Measurements from ENCODE around the gene SLC34A1.
A peak's percentile ranks its signal among the peaks of the same experiment; 100 is the strongest.

Gene SLC34A1

GRCh38 chr5:177446200-177447065 lies 62.2 kb downstream of the SLC34A1 start, which contains the start of gene PRR7:
TSS of gene PRR7 (plus strand) at chr5:177446814. CDS start at chr5:177455068, 8,254 bp downstream.
- peak; percentile 66 for DNase-seq (ENCODE audit: low read depth)

DNA sequence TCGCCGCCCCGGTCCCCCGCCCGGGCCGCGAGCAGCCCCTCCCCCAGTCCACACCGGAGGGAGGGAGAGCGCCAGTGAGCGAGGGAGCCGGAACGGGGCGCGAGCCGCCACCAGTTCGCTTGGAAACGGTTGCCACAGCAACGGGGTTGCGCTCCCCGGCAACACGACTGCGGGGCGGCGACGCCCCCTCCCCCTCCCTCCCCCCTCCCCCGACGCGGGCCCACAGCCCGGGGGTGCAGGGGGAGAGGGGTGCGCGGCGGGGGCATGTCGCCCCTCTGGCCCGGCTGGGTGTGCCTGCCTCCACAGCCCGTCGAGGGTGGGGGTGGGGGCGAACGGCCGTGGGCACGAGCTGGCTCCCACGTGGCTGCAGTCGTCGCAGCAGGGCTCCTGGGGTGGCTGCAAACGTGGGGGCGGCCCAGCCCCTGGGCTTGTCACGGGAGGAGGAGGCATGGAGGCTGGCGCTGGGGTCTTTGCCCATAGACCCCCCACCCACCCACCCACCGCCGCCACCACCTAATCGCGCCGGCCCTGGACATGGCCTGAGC lies 62.9 kb downstream of the SLC34A1 start:
- peak; percentile 59 for DNase-seq (ENCODE audit: low read depth)

DNA sequence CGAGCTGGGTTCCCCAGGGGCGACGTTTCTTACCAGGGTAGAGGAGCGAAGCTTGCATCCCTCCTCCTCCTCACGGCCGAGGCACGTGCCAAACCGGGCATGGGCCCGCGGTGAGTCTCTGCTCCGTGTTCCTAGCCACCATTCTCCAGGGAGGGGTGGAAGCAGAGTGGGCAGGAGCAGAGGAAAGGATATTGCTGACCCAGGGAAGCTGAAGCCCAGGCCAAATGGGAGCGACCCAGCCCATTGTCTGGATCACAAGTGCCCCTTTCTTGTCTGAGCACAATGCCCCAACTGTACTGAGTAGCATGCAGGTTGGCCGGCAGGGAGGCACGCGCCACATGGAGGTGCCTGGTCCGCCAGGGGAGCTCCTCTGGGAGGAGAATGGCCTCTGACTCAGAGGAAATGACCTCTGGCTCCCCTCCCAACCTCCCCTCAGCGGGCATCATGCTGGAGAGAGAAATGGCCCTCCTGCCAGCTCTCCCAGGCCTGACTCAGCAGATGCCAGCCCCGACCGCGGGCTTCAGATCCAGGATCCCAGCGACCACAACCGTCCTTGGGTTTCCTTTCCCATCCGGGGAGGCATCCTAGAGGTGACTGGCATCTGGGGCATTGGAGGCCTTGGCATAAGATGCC lies 63.5 kb downstream of the SLC34A1 start:
- no peak for DNase-seq (ENCODE audit: low read depth)

Measured in stimulated activated CD4-positive, alpha-beta T cell treated with anti-CD3 and anti-CD28 coated beads, Interleukin-2, amount 100 ng/mL, for 4 hours (primary cell).